HepG2 (cell line): ENCODE results near the gene OSBPL9.

Experiments used
- ATF7 ChIP-seq, 2 experiments: fragments of 450-650 bp in 1 of 2; sonication (generic) in 1 of 2; formaldehyde crosslinking in 1 of 2; IDR thresholded peaks; 2 replicates each; pipeline versions ENCODE4 v1.4.0 to v1.6.1; 2016 to 2020; ENCODE audit warnings: antibody characterized with exemption in 1 of 2, mild to moderate bottlenecking in 1 of 2, missing genetic modification reagents in 1 of 2
- CTCF ChIP-seq: sonication (generic); formaldehyde crosslinking; IDR thresholded peaks from 2 replicates; pipeline ENCODE4 v1.5.0; 2020; ENCODE audit warnings: mild to moderate bottlenecking, missing genetic modification reagents, moderate library complexity
- RFX1 ChIP-seq: fragments of 450-650 bp; IDR thresholded peaks from 2 replicates; pipeline ENCODE4 v1.6.1; 2017
- TFAP4 ChIP-seq: sonication (generic); IDR thresholded peaks from 2 replicates; pipeline ENCODE4 v1.6.1; 2016; ENCODE audit warnings: low read depth, borderline replicate concordance
- ZBTB7A ChIP-seq: sonication (generic); formaldehyde crosslinking; IDR thresholded peaks from 2 replicates; pipeline ENCODE4 v1.8.0; 2022; ENCODE audit warnings: mild to moderate bottlenecking, missing genetic modification reagents
- ZFP36 ChIP-seq: fragments of 150-350 bp; IDR thresholded peaks from 2 replicates; pipeline ENCODE4 v1.6.1; 2018; ENCODE audit warnings: borderline replicate concordance, low read length, low read depth; ENCODE audit not compliant: partially characterized antibody
- ZNF335 ChIP-seq: sonication (generic); formaldehyde crosslinking; IDR thresholded peaks from 2 replicates; pipeline ENCODE4 v1.4.0; 2020; ENCODE audit warnings: missing genetic modification reagents

- no peak for TF ChIP-seq CTCF (CRISPR knock-in tag)
- no peak for TF ChIP-seq RFX1
- no peak for TF ChIP-seq ATF7 (IDR thresholded peaks at IDR 0.05)
- no peak for TF ChIP-seq ATF7 (CRISPR knock-in tag; IDR thresholded peaks at IDR 0.05)
- TF ChIP-seq TFAP4 = no peak
- no peak for TF ChIP-seq ZFP36
- TF ChIP-seq ZNF335 = no peak
- TF ChIP-seq ZBTB7A (CRISPR knock-in tag) = no peak
These were observed 177.4 kb downstream of the OSBPL9 start for GRCh38 chr1:51794260-51794659.
